HFF-Myc (cell line): ENCODE measurements around the gene FAM53A.
A peak's percentile ranks its signal among the peaks of the same experiment; 100 is the strongest.

ENCODE experiments used
- DNase-seq: peaks from one replicate; pipeline ENCODE4 v3.0.0-alpha.2; 2011; ENCODE audit warnings: low read depth; ENCODE audit errors: extremely low read depth
- H3K4me3 ChIP-seq: replicated peaks from 2 replicates; pipeline ENCODE4 v1.5.1; 2011; ENCODE audit warnings: low read depth, mild to moderate bottlenecking, control low read depth, low read length
- CTCF ChIP-seq: IDR thresholded peaks from 2 replicates; pipeline ENCODE4 v1.5.1; 2012; ENCODE audit warnings: mild to moderate bottlenecking, low read depth, low read length, control low read depth; ENCODE audit errors: missing control alignments

The FAM53A gene

GRCh38 chr4:1683736-1684505 lies at the start of gene FAM53A:
FAM53A (minus strand) TSS chr4:1684313; CDS start chr4:1668741, 15,572 bp downstream.
- no peak for TF ChIP-seq CTCF
- DNase-seq = peak; percentile 36
- H3K4me3 ChIP-seq = peak within 1 kb of the TSS; percentile 55

GRCh38 chr4:1732911-1733310 lies 48.8 kb upstream of the FAM53A start:
- TF ChIP-seq CTCF = no peak
- no peak overlapping the region for H3K4me3 ChIP-seq
- no peak for DNase-seq

GRCh38 chr4:1731180-1731579 lies 47.1 kb upstream of the FAM53A start:
- H3K4me3 ChIP-seq = no peak overlapping the region
- no peak for TF ChIP-seq CTCF
- no peak for DNase-seq

- no peak for TF ChIP-seq CTCF
- no peak for DNase-seq
- no peak overlapping the region for H3K4me3 ChIP-seq
These were observed 46.5 kb upstream of the FAM53A start for GRCh38 chr4:1730532-1731135.

GRCh38 chr4:1728061-1728980 lies 44.2 kb upstream of the FAM53A start:
- no peak for DNase-seq
- H3K4me3 ChIP-seq = no peak overlapping the region
- no peak for TF ChIP-seq CTCF

GRCh38 chr4:1727117-1728031 lies 43.3 kb upstream of the FAM53A start:
- peak; percentile 65 for DNase-seq
- no peak for TF ChIP-seq CTCF
- H3K4me3 ChIP-seq = no peak overlapping the region
